CD4-positive, alpha-beta T cell (primary cell): ENCODE measurements around the gene NRGN. TPM values are rescaled to one million over a fixed set of nuclear protein-coding genes. Genes with fewer than 3 reads are reported as not detected.
A peak's percentile ranks its signal among the peaks of the same experiment; 100 is the strongest.

Experiments
- ATAC-seq: fragments of 200-7000 bp; cut with Tn5 transposase; one replicate; pipeline ENCODE4 v1.10.0; 2022; ENCODE audit warnings: mild to moderate bottlenecking; ENCODE audit not compliant: poor library complexity
- CTCF ChIA-PET: fragments of 350-600 bp; sonication (Branson Sonifier 250); formaldehyde crosslinking; loops from one replicate; lab custom pipeline; 2021; ENCODE audit warnings: antibody characterized with exemption, inconsistent platforms; lab: Charles Lee
- POLR2A ChIA-PET: fragments of 350-600 bp; sonication (Branson Sonifier 250); formaldehyde crosslinking; loops from one replicate; lab custom pipeline; 2021; ENCODE audit warnings: antibody characterized with exemption, inconsistent platforms; lab: Charles Lee
- DNase-seq, 14 experiments: peaks; one replicate each; pipeline ENCODE4 v3.0.0-alpha.2; 2013 to 2020; ENCODE audit warnings: mixed read lengths in 2 of 14
- H3K27ac ChIP-seq, 2 donors: one replicate each; pipeline versions ENCODE4 v1.5.1 to v1.7.0; 2013; ENCODE audit warnings: low read length in 2 of 2, low read depth in 1 of 2, mild to moderate bottlenecking in 1 of 2
- H3K27me3 ChIP-seq, 2 experiments: 1 replicate in 1 of 2; 2 replicates in 1 of 2; pipeline versions ENCODE4 v1.6.1 to v1.7.0; 2013; ENCODE audit warnings: low read length in 2 of 2, control low read depth in 1 of 2, mild to moderate bottlenecking in 1 of 2, moderate library complexity in 1 of 2; ENCODE audit not compliant: insufficient read depth in 2 of 2, control insufficient read depth in 1 of 2
- H3K36me3 ChIP-seq: one replicate; pipeline ENCODE4 v1.6.1; 2013; ENCODE audit warnings: low read length, control low read depth; ENCODE audit not compliant: insufficient read depth
- H3K4me1 ChIP-seq: one replicate; pipeline ENCODE4 v1.6.1; 2013; ENCODE audit warnings: low read length, control low read depth; ENCODE audit not compliant: insufficient read depth
- H3K4me3 ChIP-seq: one replicate; pipeline ENCODE4 v1.5.1; 2013; ENCODE audit warnings: mild to moderate bottlenecking, low read length, moderate library complexity
- H3K9me3 ChIP-seq, 2 experiments: 1 replicate in 1 of 2; 2 replicates in 1 of 2; pipeline versions ENCODE4 v1.6.1 to v1.7.0; 2013; ENCODE audit warnings: low read length in 2 of 2, mild to moderate bottlenecking in 2 of 2, control low read depth in 1 of 2, moderate library complexity in 1 of 2; ENCODE audit not compliant: control insufficient read depth in 1 of 2, insufficient read depth in 1 of 2
- H3K27ac Mint-ChIP-seq: one replicate; pipeline ENCODE4 v1.8.0; 2020; ENCODE audit warnings: mixed read lengths
- H3K27me3 Mint-ChIP-seq: one replicate; pipeline ENCODE4 v1.8.0; 2021; ENCODE audit warnings: mixed read lengths
- H3K36me3 Mint-ChIP-seq: one replicate; pipeline ENCODE4 v1.8.0; 2021; ENCODE audit warnings: low read depth, mixed read lengths
- H3K4me1 Mint-ChIP-seq: one replicate; pipeline ENCODE4 v1.8.0; 2021; ENCODE audit warnings: low read depth, mixed read lengths
- H3K4me3 Mint-ChIP-seq: one replicate; pipeline ENCODE4 v1.8.0; 2020; ENCODE audit warnings: mild to moderate bottlenecking, mixed read lengths
- H3K9me3 Mint-ChIP-seq: one replicate; pipeline ENCODE4 v1.8.0; 2020; ENCODE audit warnings: mixed read lengths
- intact Hi-C, 2 experiments: fragments of 100-400 bp; cut with DNase I in 1 of 2; cut with micrococcal nuclease in 1 of 2; formaldehyde crosslinking; loops; one replicate each; pipeline versions ENCODE4 v1.15.1 to v1.9.0; 2023 to 2025; cut with DNase I, micrococcal nuclease
- total RNA-seq, 174 experiments: library from RNA in 2 of 174; stranded (reverse) in 2 of 174; gene quantifications; one replicate each; pipeline ENCODE4 v1.2.3 and lab custom pipeline; 2021 to 2026
- TF ChIP-seq, protein P1 (sequence below): fragments of 200-600 bp; IDR thresholded peaks from one replicate; pipeline ENCODE4 v1.8.0; 2022; ENCODE audit warnings: antibody characterized with exemption, mild to moderate bottlenecking

The NRGN gene
- total RNA-seq, 2 experiments from 2014 or later, result 0.84 to 1.4 TPM

DNA sequence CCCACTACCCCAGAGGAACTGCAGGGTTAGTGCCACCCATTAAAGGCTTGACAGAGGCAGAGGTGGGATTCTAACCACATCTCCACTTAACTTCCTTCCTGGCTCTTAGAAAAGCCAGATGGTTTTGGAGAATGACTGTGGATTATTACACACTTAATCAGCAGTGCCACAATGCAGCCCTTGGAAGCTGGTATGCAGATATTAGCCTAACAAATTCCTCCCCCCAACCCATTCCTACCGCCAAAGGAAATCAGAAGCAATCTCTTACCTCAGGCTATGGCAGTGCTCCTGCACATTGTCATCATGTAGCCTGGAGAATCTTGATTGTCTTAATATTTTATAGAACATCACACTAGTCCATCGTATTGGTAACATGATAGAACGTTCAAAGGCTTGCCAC lies 23.2 kb upstream of the NRGN start:
- POLR2A ChIA-PET, result interaction anchor here (0.9 to 1.8 kb wide), 2 partner anchors 30 to 160 kb away, joined by 3 to 6 read pairs; no protein-coding TSS in a partner anchor
- DNase-seq (no peak), ATAC-seq (no peak)
- no peaks in the 10 kb centered on the region for H3K9me3 Mint-ChIP-seq
- H3K4me1 Mint-ChIP-seq, result peaks cover 18% of the 10 kb centered on the region
- H3K27me3 Mint-ChIP-seq, result peaks cover 62% of the 10 kb centered on the region
- no peak overlapping the region for H3K4me3 Mint-ChIP-seq
- Histone ChIP-seq H3K9me3 (no peaks in the 10 kb centered on the region), H3K27me3 (peaks cover 21 to 42% of the 10 kb centered on the region in 2 experiments), H3K4me3 (no peak overlapping the region), H3K36me3 (no peaks in the 10 kb centered on the region), H3K27ac (no peak overlapping the region), H3K4me1 (peaks cover 15% of the 10 kb centered on the region)
- CTCF ChIA-PET, result no interaction called here
- TF ChIP-seq, protein P1, sequence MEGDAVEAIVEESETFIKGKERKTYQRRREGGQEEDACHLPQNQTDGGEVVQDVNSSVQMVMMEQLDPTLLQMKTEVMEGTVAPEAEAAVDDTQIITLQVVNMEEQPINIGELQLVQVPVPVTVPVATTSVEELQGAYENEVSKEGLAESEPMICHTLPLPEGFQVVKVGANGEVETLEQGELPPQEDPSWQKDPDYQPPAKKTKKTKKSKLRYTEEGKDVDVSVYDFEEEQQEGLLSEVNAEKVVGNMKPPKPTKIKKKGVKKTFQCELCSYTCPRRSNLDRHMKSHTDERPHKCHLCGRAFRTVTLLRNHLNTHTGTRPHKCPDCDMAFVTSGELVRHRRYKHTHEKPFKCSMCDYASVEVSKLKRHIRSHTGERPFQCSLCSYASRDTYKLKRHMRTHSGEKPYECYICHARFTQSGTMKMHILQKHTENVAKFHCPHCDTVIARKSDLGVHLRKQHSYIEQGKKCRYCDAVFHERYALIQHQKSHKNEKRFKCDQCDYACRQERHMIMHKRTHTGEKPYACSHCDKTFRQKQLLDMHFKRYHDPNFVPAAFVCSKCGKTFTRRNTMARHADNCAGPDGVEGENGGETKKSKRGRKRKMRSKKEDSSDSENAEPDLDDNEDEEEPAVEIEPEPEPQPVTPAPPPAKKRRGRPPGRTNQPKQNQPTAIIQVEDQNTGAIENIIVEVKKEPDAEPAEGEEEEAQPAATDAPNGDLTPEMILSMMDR, result no peak
- H3K27ac Mint-ChIP-seq, result no peak overlapping the region
- intact Hi-C loops, result no loop called here
- no peaks in the 10 kb centered on the region for H3K36me3 Mint-ChIP-seq

DNA sequence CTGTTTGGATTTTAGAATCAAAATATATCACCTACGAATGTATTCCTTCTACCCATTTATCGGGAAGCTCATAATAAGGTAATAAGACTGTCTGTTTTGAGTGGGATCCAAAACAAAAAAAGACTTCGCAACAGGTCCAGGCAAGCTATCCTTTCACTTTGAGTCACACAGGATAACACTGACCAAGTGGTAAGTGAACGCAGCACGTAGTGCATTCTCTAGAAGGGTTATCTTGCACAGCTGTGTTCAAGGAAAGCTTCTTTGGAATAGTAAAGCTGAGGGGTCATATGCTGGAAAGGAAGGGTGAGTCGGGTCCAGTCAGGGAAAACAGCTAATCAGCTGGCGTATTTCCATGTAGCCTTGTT lies 22.3 kb upstream of the NRGN start:
- no peaks in the 10 kb centered on the region for H3K9me3 ChIP-seq
- POLR2A ChIA-PET, result interaction anchor here (0.6 to 1.8 kb wide), 2 partner anchors 29 to 44 kb away, joined by 4 to 6 read pairs; partner anchors contain the start of genes SIAE and SPA17
- CTCF ChIA-PET, result interaction anchor here (1.0 to 1.1 kb wide), 2 partner anchors 44 to 48 kb away, joined by 3 to 4 read pairs; partner anchors contain the start of genes SIAE and SPA17
- Mint-ChIP-seq H3K4me1 (peaks cover 25% of the 10 kb centered on the region), H3K27me3 (peaks cover 66% of the 10 kb centered on the region), H3K27ac (no peak overlapping the region), H3K36me3 (no peaks in the 10 kb centered on the region), H3K9me3 (no peaks in the 10 kb centered on the region), H3K4me3 (peak overlapping the region; percentile 70)
- H3K36me3 ChIP-seq, result no peaks in the 10 kb centered on the region
- TF ChIP-seq, protein P1, result no peak
- H3K4me3 ChIP-seq, result peak overlapping the region; percentile 49
- H3K4me1 ChIP-seq, result peaks cover 19% of the 10 kb centered on the region
- peaks cover 21 to 42% of the 10 kb centered on the region in 2 experiments for H3K27me3 ChIP-seq
- ATAC-seq (no peak), DNase-seq (no peak)
- intact Hi-C loops, result no loop called here
- no peak overlapping the region for H3K27ac ChIP-seq

DNA sequence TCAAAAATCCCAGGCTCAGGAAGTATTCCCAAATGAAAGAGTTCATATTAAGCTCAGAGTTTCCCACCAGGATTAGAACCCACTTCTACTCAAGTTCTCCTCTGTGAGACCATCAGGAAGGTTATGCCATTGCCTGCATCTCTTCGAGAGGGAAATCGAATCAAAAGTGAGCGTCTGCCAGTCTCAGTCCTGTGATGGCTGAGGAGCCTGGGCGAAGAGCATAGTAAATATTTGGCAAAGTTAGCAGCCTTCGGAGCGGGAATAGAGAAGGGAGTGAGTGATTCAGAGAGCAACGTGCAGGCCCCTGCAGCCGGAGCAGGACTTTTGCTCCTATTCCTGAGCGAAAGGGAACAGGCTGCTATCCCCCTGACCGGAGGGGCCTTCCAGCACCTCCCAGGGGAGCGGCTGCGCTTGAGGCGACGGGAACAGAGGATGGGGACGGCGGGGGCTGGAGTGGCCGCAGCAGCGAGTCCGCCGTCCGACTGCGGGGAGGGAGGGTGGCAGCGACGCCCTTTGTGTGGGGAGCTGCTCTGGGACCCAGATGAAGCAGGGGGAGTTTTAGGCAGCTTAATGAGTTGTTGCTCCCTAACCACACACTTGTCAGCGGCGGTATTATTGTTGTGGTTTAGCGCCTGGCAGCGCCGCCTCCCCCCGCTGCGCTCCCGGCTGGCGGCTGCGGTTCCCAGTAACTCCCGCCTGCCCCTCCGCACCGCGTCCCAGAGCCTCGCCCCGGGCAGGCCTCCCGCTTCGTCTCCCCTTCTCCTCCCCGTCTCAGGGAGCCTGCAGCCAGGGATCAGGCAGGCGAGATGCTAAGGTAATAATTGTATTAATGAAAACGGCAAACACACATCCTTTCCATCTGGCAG lies 21.7 kb upstream of the NRGN start:
- POLR2A ChIA-PET, result interaction anchor here (0.6 to 1.8 kb wide), 2 partner anchors 29 to 45 kb away, joined by 4 to 6 read pairs; partner anchors contain the start of genes SIAE and SPA17
- no peaks in the 10 kb centered on the region for H3K36me3 Mint-ChIP-seq
- peak overlapping the region; percentile 70 for H3K4me3 Mint-ChIP-seq
- Histone ChIP-seq H3K27ac (no peak overlapping the region), H3K36me3 (no peaks in the 10 kb centered on the region), H3K27me3 (peaks cover 21 to 42% of the 10 kb centered on the region in 2 experiments), H3K4me1 (peaks cover 21% of the 10 kb centered on the region), H3K4me3 (peak overlapping the region; percentile 49), H3K9me3 (no peaks in the 10 kb centered on the region)
- peaks cover 31% of the 10 kb centered on the region for H3K4me1 Mint-ChIP-seq
- CTCF ChIA-PET, result interaction anchor here (1.0 to 1.1 kb wide), 2 partner anchors 45 to 49 kb away, joined by 3 to 4 read pairs; partner anchors contain the start of genes SIAE and SPA17
- peak in 7 of 14 experiments; percentile 5 to 63 (median 24) for DNase-seq
- TF ChIP-seq, protein P1, result no peak
- peak; percentile 72 for ATAC-seq
- intact Hi-C loops, result no loop called here
- peaks cover 69% of the 10 kb centered on the region for H3K27me3 Mint-ChIP-seq
- H3K9me3 Mint-ChIP-seq, result no peaks in the 10 kb centered on the region
- no peak overlapping the region for H3K27ac Mint-ChIP-seq
